Measurements from ENCODE around the gene SLFN14.
"Not testable (repeated sequence)": the region's sequence is repeated elsewhere in the genome, so short reads cannot be mapped to it uniquely, and the experiment has no call there.

SLFN14 gene

DNA sequence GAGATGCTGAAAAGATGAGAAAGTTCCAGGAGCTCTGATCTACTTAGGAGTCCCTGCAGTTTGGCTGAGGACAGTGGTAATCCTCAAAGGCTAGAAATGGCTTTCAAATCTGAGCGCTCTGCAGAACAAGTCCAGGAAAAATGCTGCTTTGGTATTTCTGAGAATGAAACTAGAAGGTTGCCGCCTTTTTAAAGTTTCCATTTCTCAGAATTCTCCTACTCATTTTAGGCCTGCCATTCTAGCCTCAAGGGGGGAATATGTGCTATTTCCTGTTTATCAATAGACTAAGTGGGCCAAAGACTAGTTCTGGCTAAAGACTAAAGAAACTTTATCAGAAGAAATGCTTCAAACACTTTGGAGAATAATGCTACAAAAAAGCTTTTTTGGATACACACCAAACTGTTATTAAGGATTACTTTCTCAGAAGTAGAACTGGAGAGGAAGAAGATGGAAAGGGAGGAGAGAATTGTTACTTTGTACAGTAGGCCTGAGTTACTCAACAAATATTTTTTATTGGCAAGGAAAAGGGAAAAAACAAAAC is 22.9 kb downstream of the SLFN14 start, which contains the start of gene SLFN12L:
Gene SLFN12L (minus strand): TSS at position 78 of the 541 bp plus-strand sequence. CDS start 15,314 bp downstream, outside the sequence.
- Histone ChIP-seq H3K4me3 (ENCODE audit: low read depth, low read length, poor library complexity, severe bottlenecking) (no peak within 1 kb of the TSS), H4K20me1 (ENCODE audit: insufficient read depth, low read length) (no peaks in the 10 kb centered on the region), H3F3A (ENCODE audit: insufficient read depth, low read length) (no peaks in the 10 kb centered on the region), H3K27ac (ENCODE audit: low read depth, low read length, poor library complexity, severe bottlenecking) (no peak within 1 kb of the TSS), H3K79me2 (ENCODE audit: insufficient read depth, low read length) (no peaks in the 10 kb centered on the region), H2AFZ (ENCODE audit: low read length) (no peak within 1 kb of the TSS), H3K4me2 (ENCODE audit: low read length) (no peak within 1 kb of the TSS), H3K9me3 (ENCODE audit: low read length) (no peaks in the 10 kb centered on the region), H3K36me3 (ENCODE audit: insufficient read depth, low read length) (no peaks in the 10 kb centered on the region), H3K9me2 (ENCODE audit: low read depth, low read length) (no peaks in the 10 kb centered on the region), H3K4me1 (ENCODE audit: insufficient read depth, low read length, severe bottlenecking) (peaks cover 5% of the 10 kb centered on the region), H3K9ac (ENCODE audit: low read length) (no peak within 1 kb of the TSS), H3K27me3 (ENCODE audit: insufficient read depth, low read length) (no peaks in the 10 kb centered on the region; the same call in 1 of the 2 replicates)
- TF ChIP-seq, protein P1, sequence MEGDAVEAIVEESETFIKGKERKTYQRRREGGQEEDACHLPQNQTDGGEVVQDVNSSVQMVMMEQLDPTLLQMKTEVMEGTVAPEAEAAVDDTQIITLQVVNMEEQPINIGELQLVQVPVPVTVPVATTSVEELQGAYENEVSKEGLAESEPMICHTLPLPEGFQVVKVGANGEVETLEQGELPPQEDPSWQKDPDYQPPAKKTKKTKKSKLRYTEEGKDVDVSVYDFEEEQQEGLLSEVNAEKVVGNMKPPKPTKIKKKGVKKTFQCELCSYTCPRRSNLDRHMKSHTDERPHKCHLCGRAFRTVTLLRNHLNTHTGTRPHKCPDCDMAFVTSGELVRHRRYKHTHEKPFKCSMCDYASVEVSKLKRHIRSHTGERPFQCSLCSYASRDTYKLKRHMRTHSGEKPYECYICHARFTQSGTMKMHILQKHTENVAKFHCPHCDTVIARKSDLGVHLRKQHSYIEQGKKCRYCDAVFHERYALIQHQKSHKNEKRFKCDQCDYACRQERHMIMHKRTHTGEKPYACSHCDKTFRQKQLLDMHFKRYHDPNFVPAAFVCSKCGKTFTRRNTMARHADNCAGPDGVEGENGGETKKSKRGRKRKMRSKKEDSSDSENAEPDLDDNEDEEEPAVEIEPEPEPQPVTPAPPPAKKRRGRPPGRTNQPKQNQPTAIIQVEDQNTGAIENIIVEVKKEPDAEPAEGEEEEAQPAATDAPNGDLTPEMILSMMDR (IDR thresholded peaks at IDR 0.05; ENCODE audit: low read length): no peak
- no peak for TF ChIP-seq EZH2 (IDR thresholded peaks at IDR 0.05; ENCODE audit: borderline replicate concordance, low read length)

GRCh38 chr17:35536664-35537171 is 23.9 kb downstream of the SLFN14 start:
- H3K27ac ChIP-seq (ENCODE audit: low read depth, low read length, poor library complexity, severe bottlenecking): no peak overlapping the region
- no peak overlapping the region for H3K4me2 ChIP-seq (ENCODE audit: low read length)
- TF ChIP-seq, protein P1 (IDR thresholded peaks at IDR 0.05; ENCODE audit: low read length): no peak
- no peak for TF ChIP-seq EZH2 (IDR thresholded peaks at IDR 0.05; ENCODE audit: borderline replicate concordance, low read length)
- no peaks in the 10 kb centered on the region for H3F3A ChIP-seq (ENCODE audit: insufficient read depth, low read length)
- no peak overlapping the region for H3K9ac ChIP-seq (ENCODE audit: low read length)
- no peaks in the 10 kb centered on the region for H3K36me3 ChIP-seq (ENCODE audit: insufficient read depth, low read length)
- H3K9me2 ChIP-seq (ENCODE audit: low read depth, low read length): no peaks in the 10 kb centered on the region
- no peak overlapping the region for H2AFZ ChIP-seq (ENCODE audit: low read length)
- H3K79me2 ChIP-seq (ENCODE audit: insufficient read depth, low read length): no peaks in the 10 kb centered on the region
- H3K4me3 ChIP-seq (ENCODE audit: low read depth, low read length, poor library complexity, severe bottlenecking): no peak overlapping the region
- H3K4me1 ChIP-seq (ENCODE audit: insufficient read depth, low read length, severe bottlenecking): peaks cover 5% of the 10 kb centered on the region
- no peaks in the 10 kb centered on the region; the same call in 1 of the 2 replicates for H3K27me3 ChIP-seq (ENCODE audit: insufficient read depth, low read length)
- H3K9me3 ChIP-seq (ENCODE audit: low read length): no peaks in the 10 kb centered on the region
- H4K20me1 ChIP-seq (ENCODE audit: insufficient read depth, low read length): no peaks in the 10 kb centered on the region

DNA sequence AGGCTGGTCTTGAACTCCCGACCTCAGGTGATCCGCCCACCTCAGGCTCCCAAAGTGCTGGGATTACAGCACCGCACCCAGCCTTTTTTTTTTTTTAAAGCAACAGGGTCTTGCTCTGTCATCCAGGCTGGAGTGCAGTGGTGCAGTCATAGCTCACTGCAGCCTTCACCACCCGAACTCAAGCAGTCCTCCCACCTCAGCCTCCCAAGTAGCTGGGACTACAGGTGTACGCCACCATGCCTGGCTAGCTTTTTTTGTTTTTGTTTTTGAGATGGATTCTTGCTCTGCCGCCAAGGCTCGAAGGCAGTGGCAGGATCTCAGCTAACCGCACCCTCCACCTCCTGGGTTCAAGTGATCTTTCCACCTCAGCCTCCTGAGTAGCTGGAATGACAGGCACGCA is 25.2 kb downstream of the SLFN14 start:
- H3K27me3 ChIP-seq (ENCODE audit: insufficient read depth, low read length); H3K36me3 ChIP-seq (ENCODE audit: insufficient read depth, low read length); H3K9ac ChIP-seq (ENCODE audit: low read length); H3K27ac ChIP-seq (ENCODE audit: low read depth, low read length, poor library complexity, severe bottlenecking); H3K79me2 ChIP-seq (ENCODE audit: insufficient read depth, low read length); H3K9me2 ChIP-seq (ENCODE audit: low read depth, low read length); H4K20me1 ChIP-seq (ENCODE audit: insufficient read depth, low read length); H3K4me1 ChIP-seq (ENCODE audit: insufficient read depth, low read length, severe bottlenecking); H3K4me2 ChIP-seq (ENCODE audit: low read length); H3K9me3 ChIP-seq (ENCODE audit: low read length); H2AFZ ChIP-seq (ENCODE audit: low read length); H3F3A ChIP-seq (ENCODE audit: insufficient read depth, low read length); H3K4me3 ChIP-seq (ENCODE audit: low read depth, low read length, poor library complexity, severe bottlenecking): not testable (repeated sequence)

DNA sequence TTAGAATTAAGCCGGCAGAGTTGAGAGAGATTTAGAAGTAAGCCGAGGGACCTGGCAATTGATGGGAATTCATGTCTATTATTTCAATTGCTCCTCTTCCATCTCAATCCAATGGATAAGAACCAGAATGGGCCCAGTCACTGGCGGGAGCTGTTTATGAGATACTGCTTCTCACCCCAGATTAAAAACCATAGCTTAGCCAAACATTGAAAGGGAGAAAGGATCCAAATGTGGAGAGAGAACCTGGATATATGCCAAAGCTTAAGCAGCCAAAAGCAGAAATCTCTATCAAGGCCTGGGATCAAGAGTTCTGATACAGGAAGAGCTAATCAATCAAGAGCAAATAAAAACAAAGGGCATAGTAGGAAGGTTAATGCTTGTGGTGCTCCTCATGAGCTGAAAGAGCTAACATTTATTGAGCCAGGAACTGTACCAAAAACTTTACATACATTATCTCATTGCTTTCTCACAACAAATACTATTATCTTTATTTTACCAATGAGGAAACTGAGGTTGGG is 26.0 kb downstream of the SLFN14 start:
- H2AFZ ChIP-seq (ENCODE audit: low read length): no peak overlapping the region
- no peak overlapping the region for H3K9ac ChIP-seq (ENCODE audit: low read length)
- no peak overlapping the region for H3K27ac ChIP-seq (ENCODE audit: low read depth, low read length, poor library complexity, severe bottlenecking)
- H3K4me3 ChIP-seq (ENCODE audit: low read depth, low read length, poor library complexity, severe bottlenecking): no peak overlapping the region
- H4K20me1 ChIP-seq (ENCODE audit: insufficient read depth, low read length): no peaks in the 10 kb centered on the region
- H3K9me3 ChIP-seq (ENCODE audit: low read length): no peaks in the 10 kb centered on the region
- no peaks in the 10 kb centered on the region for H3K79me2 ChIP-seq (ENCODE audit: insufficient read depth, low read length)
- no peaks in the 10 kb centered on the region for H3K4me1 ChIP-seq (ENCODE audit: insufficient read depth, low read length, severe bottlenecking)
- no peaks in the 10 kb centered on the region; the same call in 1 of the 2 replicates for H3K27me3 ChIP-seq (ENCODE audit: insufficient read depth, low read length)
- no peaks in the 10 kb centered on the region for H3K36me3 ChIP-seq (ENCODE audit: insufficient read depth, low read length)
- H3K4me2 ChIP-seq (ENCODE audit: low read length): no peak overlapping the region
- H3K9me2 ChIP-seq (ENCODE audit: low read depth, low read length): no peaks in the 10 kb centered on the region
- H3F3A ChIP-seq (ENCODE audit: insufficient read depth, low read length): no peaks in the 10 kb centered on the region
- TF ChIP-seq, protein P1 (IDR thresholded peaks at IDR 0.05; ENCODE audit: low read length): no peak
- no peak for TF ChIP-seq EZH2 (IDR thresholded peaks at IDR 0.05; ENCODE audit: borderline replicate concordance, low read length)

Measured in OCI-LY1 (cell line).